GM12878 (cell line): Measurements from ENCODE around the gene CGN. TPM values are rescaled to one million over a fixed set of nuclear protein-coding genes. Genes with fewer than 3 reads are reported as not detected.

ENCODE experiments used
- ATAC-seq: fragments of 200-7000 bp; cut with Tn5 transposase; 3 replicates; pipeline ENCODE4 v1.9.1; 2020; ENCODE audit warnings: mild to moderate bottlenecking, moderate library complexity
- BruUV-seq: library from RNA; stranded (reverse); fragments of 400-500 nt; replicated peaks from 2 replicates; lab custom pipeline; 2021; lab: Mats Ljungman, UMichigan
- CTCF ChIA-PET: fragments of 300-600 bp; sonication (Branson Sonifier 250); formaldehyde crosslinking; extraction: SDS; loops from one replicate; lab custom pipeline; 2021; ENCODE audit warnings: inconsistent platforms; lab: Yijun Ruan, JAX
- POLR2A ChIA-PET: fragments of 350-600 bp; formaldehyde crosslinking; extraction: SDS; loops from one replicate; lab custom pipeline; 2021; ENCODE audit warnings: inconsistent platforms; lab: Charles Lee
- RAD21 ChIA-PET: fragments of 300-600 bp; sonication (Branson Sonifier 250); formaldehyde crosslinking; loops from one replicate; lab custom pipeline; 2023; ENCODE audit warnings: antibody characterized with exemption; ENCODE audit not compliant: unreplicated experiment; lab: Charles Lee
- SMC1A ChIA-PET: fragments of 300-600 bp; sonication (Branson Sonifier 250); formaldehyde crosslinking; loops from one replicate; lab custom pipeline; 2023; ENCODE audit not compliant: unreplicated experiment, uncharacterized antibody; lab: Charles Lee
- DNase-seq: peaks from one replicate; pipeline ENCODE4 v3.0.0-alpha.2; 2011; ENCODE audit warnings: low read depth, low spot score
- FAIRE-seq: peaks from 3 replicates; lab custom pipeline; 2011; peaks lifted over from hg19 to GRCh38; lab: Jason Lieb, UNC
- H2AFZ ChIP-seq: 2 replicates; pipeline ENCODE4 v1.6.0; 2011; ENCODE audit warnings: low read depth, low read length, control low read depth; ENCODE audit not compliant: control insufficient read depth
- H3K27ac ChIP-seq: 2 replicates; pipeline ENCODE4 v1.5.1; 2011; ENCODE audit warnings: control low read depth; ENCODE audit not compliant: control insufficient read depth, insufficient read depth
- H3K27me3 ChIP-seq, 2 experiments: replicated peaks in 1 of 2; 2 replicates each; pipeline versions ENCODE4 v1.6.0 to v1.6.1; 2011; ENCODE audit warnings: low read length in 1 of 2; ENCODE audit not compliant: control insufficient read depth in 2 of 2, insufficient read depth in 2 of 2
- H3K36me3 ChIP-seq, 2 experiments: 2 replicates each; pipeline ENCODE4 v1.5.1; 2011; ENCODE audit warnings: low read length in 1 of 2; ENCODE audit not compliant: control insufficient read depth in 2 of 2, insufficient read depth in 2 of 2
- H3K4me1 ChIP-seq: 2 replicates; pipeline ENCODE4 v1.6.1; 2011; ENCODE audit warnings: mild to moderate bottlenecking, low read length, moderate library complexity, mixed read lengths; ENCODE audit not compliant: control insufficient read depth, insufficient read depth
- H3K4me2 ChIP-seq: 2 replicates; pipeline ENCODE4 v1.6.0; 2011; ENCODE audit warnings: control low read depth; ENCODE audit not compliant: control insufficient read depth, insufficient read depth
- H3K4me3 ChIP-seq: fragments of 200-600 bp; sonication (generic); 2 replicates; pipeline ENCODE4 v1.5.1; 2016
- H3K79me2 ChIP-seq: 2 replicates; pipeline ENCODE4 v1.6.0; 2011; ENCODE audit warnings: low read length; ENCODE audit not compliant: control insufficient read depth, insufficient read depth
- H3K9ac ChIP-seq: 2 replicates; pipeline ENCODE4 v1.8.0; 2011; ENCODE audit warnings: low read length, control low read depth, mixed read lengths; ENCODE audit not compliant: control insufficient read depth, insufficient read depth
- H3K9me3 ChIP-seq: replicated peaks from 3 replicates; pipeline ENCODE4 v1.5.1; 2011; ENCODE audit warnings: mild to moderate bottlenecking, low read length; ENCODE audit not compliant: control insufficient read depth, insufficient read depth
- H4K20me1 ChIP-seq: 2 replicates; pipeline ENCODE4 v1.6.0; 2011; ENCODE audit not compliant: control insufficient read depth, insufficient read depth
- BHLHE40 ChIP-seq, 2 experiments: fragments of 450-650 bp in 1 of 2; IDR thresholded peaks; 2 replicates each; pipeline ENCODE4 v1.6.1; 2011 to 2017; ENCODE audit warnings: low read depth in 2 of 2, borderline replicate concordance in 1 of 2, improper control_type of control experiment in 1 of 2, low read length in 1 of 2, mild to moderate bottlenecking in 1 of 2
- CEBPB ChIP-seq, 2 experiments: fragments of 150-350 bp in 1 of 2; IDR thresholded peaks; 2 replicates each; pipeline ENCODE4 v1.6.1; 2012 to 2014; ENCODE audit warnings: low read depth in 2 of 2, low read length in 2 of 2, borderline replicate concordance in 1 of 2, inconsistent platforms in 1 of 2
- ESRRA ChIP-seq: IDR thresholded peaks from 2 replicates; pipeline ENCODE4 v1.6.1; 2012; ENCODE audit warnings: mild to moderate bottlenecking, low read length, improper control_type of control experiment
- IRF5 ChIP-seq: fragments of 450-650 bp; IDR thresholded peaks from 2 replicates; pipeline ENCODE4 v1.6.1; 2017; ENCODE audit warnings: borderline replicate concordance
- KAT2A ChIP-seq: conservative IDR thresholded peaks from 2 replicates; pipeline ENCODE4 v1.6.1; 2011; ENCODE audit warnings: low read depth, low read length; ENCODE audit not compliant: control insufficient read depth
- MTA3 ChIP-seq: IDR thresholded peaks from 2 replicates; pipeline ENCODE4 v1.6.1; 2012; ENCODE audit warnings: low read length, inconsistent platforms, borderline replicate concordance
- MYC ChIP-seq: IDR thresholded peaks from 2 replicates; pipeline ENCODE4 v1.6.1; 2011; ENCODE audit warnings: mild to moderate bottlenecking, low read length, moderate library complexity, inconsistent platforms; ENCODE audit not compliant: insufficient read depth, insufficient replicate concordance, insufficient read length, severe bottlenecking
- NR2F1 ChIP-seq: fragments of 450-650 bp; conservative IDR thresholded peaks from 2 replicates; pipeline ENCODE4 v1.6.1; 2017; ENCODE audit warnings: mild to moderate bottlenecking
- PAX8 ChIP-seq: fragments of 450-650 bp; IDR thresholded peaks from 2 replicates; pipeline ENCODE4 v1.6.1; 2017; ENCODE audit warnings: mild to moderate bottlenecking, moderate library complexity
- RUNX3 ChIP-seq: IDR thresholded peaks from 2 replicates; pipeline ENCODE4 v1.6.1; 2012; ENCODE audit warnings: low read length, inconsistent platforms
- YBX1 ChIP-seq: fragments of 450-650 bp; IDR thresholded peaks from 2 replicates; pipeline ENCODE4 v1.6.1; 2016; ENCODE audit warnings: antibody characterized with exemption
- ZBTB40 ChIP-seq: fragments of 450-650 bp; IDR thresholded peaks from 2 replicates; pipeline ENCODE4 v1.6.1; 2016; ENCODE audit warnings: mild to moderate bottlenecking, moderate library complexity, borderline replicate concordance
- ZNF274 ChIP-seq: IDR thresholded peaks from one replicate; pipeline ENCODE4 v1.8.0; 2011; ENCODE audit not compliant: insufficient read length, insufficient read depth
- WGBS: methylation state at CpG from one replicate; pipeline ENCODE4 v1.1.6; 2016; ENCODE audit warnings: low lambda C conversion rate; ENCODE audit not compliant: insufficient replicate concordance, insufficient coverage; ENCODE audit errors: missing lambda C conversion rate; 5-methylcytosine and 5-hydroxymethylcytosine counted together
- in situ Hi-C: fragments of 300-500 bp; cut with MboI; formaldehyde crosslinking; loops from 9 replicates; pipeline ENCODE4 v1.14.3; 2018; ENCODE audit warnings: mixed read lengths
- intact Hi-C: fragments of 100-400 bp; cut with micrococcal nuclease; formaldehyde crosslinking; loops from one replicate; pipeline ENCODE4 v1.14.2; 2022; ENCODE audit not compliant: unreplicated experiment
- polyA plus RNA-seq, 11 experiments: library from polyadenylated mRNA; depleted of rRNA in 4 of 11; unstranded in 6 of 11; stranded (reverse) in 5 of 11; fragments of >200 nt; fragmentation: Nextera tagmentation in 4 of 11; fragmentation: Illumina TruSeq in 1 of 11; extraction: Ambion mirVana in 4 of 11; extraction: Trizol in 1 of 11; gene quantifications; 1 replicate in 1 of 11; 2 replicates in 10 of 11; pipeline versions ENCODE4 v1.2.1 to v1.2.3, GENCODE V29; 2011 to 2016; ENCODE audit warnings: inconsistent platforms in 2 of 11, missing spikeins in 2 of 11, low read depth in 1 of 11
- total RNA-seq, 4 experiments: library from RNA; depleted of rRNA in 3 of 4; stranded (reverse); fragments of >200 nt in 3 of 4; fragmentation: Illumina TruSeq in 1 of 4; extraction: Trizol in 1 of 4; gene quantifications; 2 replicates each; pipeline versions ENCODE4 v1.2.1 to v1.2.3, GENCODE V29; 2013 to 2021
- TF ChIP-seq, protein P1 (sequence below): fragments of 450-650 bp; IDR thresholded peaks from 2 replicates; pipeline ENCODE4 v1.6.1; 2014; ENCODE audit warnings: mild to moderate bottlenecking

Gene CGN
- total and polyA plus RNA-seq, 10 of the 15 experiments (the other 5 are each of a cell fraction or from before 2014, with no cell fraction given): 0.11 to 6.5 (median 3.4) TPM

DNA sequence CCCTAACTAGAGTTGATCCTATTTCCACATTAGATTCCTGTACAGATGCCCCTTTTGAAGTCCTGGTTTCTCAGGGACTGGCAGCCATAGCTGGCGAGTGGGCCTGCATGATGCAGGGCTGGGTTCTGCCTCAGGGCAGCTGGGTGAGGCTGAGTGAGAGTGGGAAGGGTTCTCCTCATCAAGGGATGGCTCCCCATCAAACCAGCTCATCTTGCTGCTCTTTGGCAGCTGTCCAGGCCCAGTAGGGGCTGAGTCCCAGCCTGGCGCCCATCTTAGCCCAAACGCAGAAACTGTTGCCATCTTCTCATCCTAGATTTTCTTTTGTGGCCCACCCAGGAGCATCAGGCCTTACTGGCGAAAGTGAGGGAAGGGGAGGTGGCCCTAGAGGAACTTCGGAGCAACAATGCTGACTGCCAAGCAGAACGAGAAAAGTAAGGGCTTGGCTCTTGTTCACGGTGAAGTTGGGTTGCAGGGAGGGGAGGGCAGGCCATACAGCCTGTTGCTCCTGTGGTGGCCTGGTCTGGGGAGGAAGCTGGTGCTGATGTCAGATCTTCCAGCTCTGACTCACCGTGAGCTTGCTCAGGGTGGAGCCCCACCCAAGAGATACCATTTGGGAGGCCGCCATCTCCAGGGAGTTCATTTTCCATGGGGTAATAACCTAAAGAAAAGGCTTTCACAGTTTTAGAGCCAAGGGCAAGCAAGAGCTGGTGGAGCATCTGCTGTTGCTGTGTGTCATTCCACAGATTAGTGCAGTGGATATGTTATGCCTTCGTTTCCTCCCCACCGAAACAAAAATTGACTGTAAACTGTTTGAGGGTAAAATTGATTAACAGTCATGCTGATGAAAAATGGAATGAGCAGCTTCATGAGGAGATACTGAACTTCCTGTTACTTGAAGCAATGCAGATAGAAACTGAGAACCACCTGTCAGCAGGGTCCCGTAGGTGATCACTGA, 63.7 kb downstream of the CGN start:
- peak; percentile 31 for FAIRE-seq
- TF ChIP-seq IRF5: no peak
- TF ChIP-seq ESRRA: no peak
- no peak for TF ChIP-seq PAX8
- TF ChIP-seq NR2F1: no peak
- TF ChIP-seq CEBPB (IDR thresholded peaks at IDR 0.05; ENCODE audit: borderline replicate concordance in 1 of 2, low read depth in 2 of 2, low read length in 2 of 2): no peak
- TF ChIP-seq, protein P1, sequence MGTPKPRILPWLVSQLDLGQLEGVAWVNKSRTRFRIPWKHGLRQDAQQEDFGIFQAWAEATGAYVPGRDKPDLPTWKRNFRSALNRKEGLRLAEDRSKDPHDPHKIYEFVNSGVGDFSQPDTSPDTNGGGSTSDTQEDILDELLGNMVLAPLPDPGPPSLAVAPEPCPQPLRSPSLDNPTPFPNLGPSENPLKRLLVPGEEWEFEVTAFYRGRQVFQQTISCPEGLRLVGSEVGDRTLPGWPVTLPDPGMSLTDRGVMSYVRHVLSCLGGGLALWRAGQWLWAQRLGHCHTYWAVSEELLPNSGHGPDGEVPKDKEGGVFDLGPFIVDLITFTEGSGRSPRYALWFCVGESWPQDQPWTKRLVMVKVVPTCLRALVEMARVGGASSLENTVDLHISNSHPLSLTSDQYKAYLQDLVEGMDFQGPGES: no peak
- no peak for TF ChIP-seq YBX1
- no peak for TF ChIP-seq ZBTB40
- no peak for TF ChIP-seq MTA3
- no peak for TF ChIP-seq ZNF274
- no peak for TF ChIP-seq RUNX3
- no peak for TF ChIP-seq BHLHE40 (IDR thresholded peaks at IDR 0.05; ENCODE audit: borderline replicate concordance in 1 of 2, low read depth in 2 of 2, low read length in 1 of 2)
- no peak for TF ChIP-seq MYC
- TF ChIP-seq KAT2A: no peak
- WGBS: 45% methylated on average over 12 of the region's 12 CpGs
- no TSS peak for BruUV-seq
- peak; percentile 71 for ATAC-seq
- no peaks in the 10 kb centered on the region for H4K20me1 ChIP-seq
- no peak overlapping the region for H3K27ac ChIP-seq
- ChIA-PET SMC1A (interaction anchor here (0.7 kb wide), 2 partner anchors 22 to 127 kb away, joined by 3 read pairs; no protein-coding TSS in a partner anchor), CTCF (interaction anchor here (1.6 kb wide), 1 partner anchor 19 kb away, joined by 4 read pairs; no protein-coding TSS in a partner anchor), POLR2A (no interaction called here), RAD21 (no interaction called here)
- no peak overlapping the region for H3K4me2 ChIP-seq
- no peaks in the 10 kb centered on the region for H3K9me3 ChIP-seq
- in situ Hi-C loops: no loop called here
- intact Hi-C loops: no loop called here
- H3K9ac ChIP-seq: no peak overlapping the region
- H2AFZ ChIP-seq: no peak overlapping the region
- H3K36me3 ChIP-seq: no peaks in the 10 kb centered on the region
- no peaks in the 10 kb centered on the region for H3K79me2 ChIP-seq
- no peaks in the 10 kb centered on the region; a peak in 2 of 4 replicates for H3K27me3 ChIP-seq
- H3K4me1 ChIP-seq: peaks cover 4% of the 10 kb centered on the region; the same call in 1 of the 2 replicates
- H3K4me3 ChIP-seq: no peak overlapping the region
- DNase-seq: no peak
